ENCODE measurements around the gene EPO. TPM values are rescaled to one million over a fixed set of nuclear protein-coding genes. Genes with fewer than 3 reads are reported as not detected.

The EPO gene
- total and polyA plus RNA-seq, 2 of the 8 experiments (the other 6 are each of a cell fraction or from before 2014, with no cell fraction given): 0.42 to 0.95 TPM

- Histone ChIP-seq H3K79me1 (ENCODE audit: low read depth, low read length) (no peaks in the 10 kb centered on the region), H3K79me2 (ENCODE audit: control insufficient read depth in 1 of 2, insufficient read depth in 2 of 2, low read length in 2 of 2) (no peaks in the 10 kb centered on the region), H2BK20ac (ENCODE audit: low read length) (no peak overlapping the region), H3K14ac (ENCODE audit: insufficient read length) (no peak overlapping the region), H2BK15ac (ENCODE audit: low read length) (no peak overlapping the region), H4K20me1 (replicated peaks in 1 of 2; ENCODE audit: control insufficient read depth in 1 of 2, insufficient read depth in 2 of 2, low read length in 2 of 2) (no peaks in the 10 kb centered on the region), H3K27me3 (replicated peaks in 1 of 4; ENCODE audit: control insufficient read depth in 3 of 4, extremely low read depth in 1 of 4, insufficient read depth in 3 of 4, low read length in 3 of 4) (no peaks in the 10 kb centered on the region), H3K27ac (ENCODE audit: low read depth, low read length) (no peak overlapping the region), H3K4me2 (ENCODE audit: insufficient read depth in 1 of 2, low read depth in 2 of 2, low read length in 2 of 2) (no peak overlapping the region), H3K4me1 (replicated peaks in 1 of 4; ENCODE audit: control insufficient read depth in 3 of 4, insufficient read depth in 4 of 4, low read length in 3 of 4) (peaks cover 0 to 3% (median 0%) of the 10 kb centered on the region in 4 experiments; a peak in 1 of 7 replicates), H2BK120ac (replicated peaks; ENCODE audit: low read depth, low read length) (no peak overlapping the region), H4K5ac (ENCODE audit: insufficient read length, low read depth, low read length) (no peak overlapping the region), H3K18ac (ENCODE audit: extremely low read depth, low read length) (no peak overlapping the region), H3K56ac (replicated peaks; ENCODE audit: insufficient read length, low read depth, low read length) (no peak overlapping the region), H3K23ac (ENCODE audit: insufficient read length) (no peak overlapping the region), H4K8ac (ENCODE audit: extremely low read depth, insufficient read depth, low read length) (no peak overlapping the region), H2AFZ (ENCODE audit: low read length) (no peak overlapping the region), H2AK5ac (ENCODE audit: low read depth, low read length) (no peak overlapping the region), H3K4ac (replicated peaks; ENCODE audit: insufficient read length, low read depth, low read length) (no peak overlapping the region), H3K9ac (replicated peaks in 1 of 4; ENCODE audit: extremely low read depth in 1 of 4, low read depth in 3 of 4, low read length in 3 of 4) (no peak overlapping the region), H2BK12ac (ENCODE audit: low read depth, low read length) (no peak overlapping the region), H3K36me3 (ENCODE audit: control insufficient read depth in 2 of 4, insufficient read depth in 4 of 4, low read length in 3 of 4) (no peaks in the 10 kb centered on the region), H4K91ac (replicated peaks; ENCODE audit: insufficient read length, low read length) (no peak overlapping the region), H3K9me3 (ENCODE audit: insufficient read depth in 2 of 2, low read depth in 1 of 2, low read length in 1 of 2) (no peaks in the 10 kb centered on the region), H2BK5ac (ENCODE audit: low read depth, low read length) (no peak overlapping the region), H3K23me2 (ENCODE audit: low read depth, low read length) (peaks cover 8% of the 10 kb centered on the region; the same call in 1 of the 2 replicates), H3K4me3 (ENCODE audit: extremely low read depth in 1 of 4, insufficient read depth in 2 of 4, low read depth in 3 of 4, low read length in 4 of 4) (no peak overlapping the region)
- WGBS, 2 experiments (ENCODE audit: extremely low coverage in 1 of 2, insufficient coverage in 1 of 2, insufficient read length in 1 of 2, insufficient replicate concordance in 2 of 2, low coverage in 1 of 2, low lambda C conversion rate in 2 of 2, missing lambda C conversion rate in 1 of 2): 93% methylated on average over 2 of the region's 3 CpGs; no CpG with 5 or more reads in 1 of the 2 experiments
- POLR2A ChIA-PET (ENCODE audit: partially characterized antibody): interaction anchor here (1.1 to 1.8 kb wide), 2 partner anchors 8 to 11 kb away, joined by 3 to 5 read pairs; no protein-coding TSS in a partner anchor
- CTCF ChIA-PET (ENCODE audit: partially characterized antibody): interaction anchor here (1.0 to 1.6 kb wide), 3 partner anchors 11 to 252 kb away, joined by 3 to 4 read pairs (median 4); no protein-coding TSS in a partner anchor
- DNase-seq (ENCODE audit: low read depth in 1 of 2, low spot score in 2 of 2): no peak
- no peak for FAIRE-seq
- TF ChIP-seq SIRT6 (IDR thresholded peaks at IDR 0.05; ENCODE audit: low read length) (no peak), KDM4A (IDR thresholded peaks at IDR 0.05; ENCODE audit: low read depth, low read length, severe bottlenecking) (no peak), SP2 (IDR thresholded peaks at IDR 0.05; ENCODE audit: low read length) (no peak), KDM1A (IDR thresholded peaks at IDR 0.05; ENCODE audit: borderline replicate concordance, low read length) (no peak), CTBP2 (IDR thresholded peaks at IDR 0.05; ENCODE audit: borderline replicate concordance, insufficient read depth, insufficient read length, low read length) (no peak), CBX5 (IDR thresholded peaks at IDR 0.05; ENCODE audit: low read depth, low read length) (no peak), HDAC2 (IDR thresholded peaks at IDR 0.05; ENCODE audit: borderline replicate concordance in 1 of 2, low read depth in 2 of 2, low read length in 2 of 2) (no peak), YY1 (IDR thresholded peaks at IDR 0.05; ENCODE audit: low read depth, low read length) (no peak), SP4 (IDR thresholded peaks at IDR 0.05; ENCODE audit: low read length) (no peak), TCF12 (IDR thresholded peaks at IDR 0.05; ENCODE audit: low read depth, low read length) (no peak), PHF8 (conservative IDR thresholded peaks at IDR 0.05; ENCODE audit: low read depth, low read length) (no peak), CHD2 (IDR thresholded peaks at IDR 0.05; ENCODE audit: low read length) (no peak), CHD1 (IDR thresholded peaks at IDR 0.05; ENCODE audit: low read depth, low read length) (no peak), RNF2 (IDR thresholded peaks at IDR 0.05; ENCODE audit: borderline replicate concordance, low read depth, low read length, missing control alignments, poor library complexity, severe bottlenecking) (no peak), CEBPB (IDR thresholded peaks at IDR 0.05; ENCODE audit: low read depth, low read length) (no peak)
Observed at GRCh38 chr7:100753750-100754149, 33.5 kb downstream of the EPO start.

Data from H1 (cell line).